Measurements from ENCODE around the gene RNPEPL1. TPM values are rescaled to one million over a fixed set of nuclear protein-coding genes. Genes with fewer than 3 reads are reported as not detected.

RNPEPL1 gene
- total RNA-seq, 4 donors from 2014 or later, result 49.1 to 127 (median 55.5) TPM

DNA sequence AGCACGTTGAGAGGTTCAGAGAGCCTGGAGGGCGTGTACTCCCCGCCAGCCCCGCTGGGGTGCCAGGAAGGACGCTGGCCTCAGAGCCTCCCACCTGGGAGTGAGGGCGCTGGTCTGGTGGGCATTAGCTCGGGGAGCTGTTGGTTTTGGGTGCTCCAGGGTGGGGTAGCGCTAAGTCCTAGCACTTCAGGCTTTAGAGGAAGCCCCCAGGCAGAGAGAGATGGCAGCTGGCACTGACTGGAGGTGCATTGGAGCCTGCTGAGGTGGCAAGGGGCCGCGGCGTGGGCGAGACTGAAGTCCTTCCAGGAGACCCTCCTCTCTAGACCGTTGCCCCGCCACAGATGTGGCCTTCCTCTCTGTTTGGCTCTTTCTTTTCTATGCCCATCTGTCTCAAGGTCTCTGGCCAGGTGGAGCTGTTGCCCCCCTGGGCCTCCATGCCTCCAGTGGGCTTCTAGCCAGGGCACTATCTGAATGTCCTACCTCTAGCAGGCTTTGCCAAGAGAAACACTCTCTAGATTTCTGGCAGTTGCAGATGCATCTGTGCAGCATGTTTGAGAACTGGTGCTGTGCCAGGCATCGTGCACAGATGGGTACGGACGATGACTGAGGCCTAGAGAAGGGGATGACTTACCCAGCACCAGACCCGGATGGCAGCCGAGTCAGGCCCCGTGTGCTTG lies 24.9 kb downstream of the RNPEPL1 start:
- ATAC-seq, result no peak
- no peak overlapping the region for H3K27ac ChIP-seq
- H3K4me1 ChIP-seq, result peaks cover 0 to 60% (median 4%) of the 10 kb centered on the region in 3 donors
- H3K4me3 ChIP-seq, result no peak overlapping the region
- TF ChIP-seq, protein P1, sequence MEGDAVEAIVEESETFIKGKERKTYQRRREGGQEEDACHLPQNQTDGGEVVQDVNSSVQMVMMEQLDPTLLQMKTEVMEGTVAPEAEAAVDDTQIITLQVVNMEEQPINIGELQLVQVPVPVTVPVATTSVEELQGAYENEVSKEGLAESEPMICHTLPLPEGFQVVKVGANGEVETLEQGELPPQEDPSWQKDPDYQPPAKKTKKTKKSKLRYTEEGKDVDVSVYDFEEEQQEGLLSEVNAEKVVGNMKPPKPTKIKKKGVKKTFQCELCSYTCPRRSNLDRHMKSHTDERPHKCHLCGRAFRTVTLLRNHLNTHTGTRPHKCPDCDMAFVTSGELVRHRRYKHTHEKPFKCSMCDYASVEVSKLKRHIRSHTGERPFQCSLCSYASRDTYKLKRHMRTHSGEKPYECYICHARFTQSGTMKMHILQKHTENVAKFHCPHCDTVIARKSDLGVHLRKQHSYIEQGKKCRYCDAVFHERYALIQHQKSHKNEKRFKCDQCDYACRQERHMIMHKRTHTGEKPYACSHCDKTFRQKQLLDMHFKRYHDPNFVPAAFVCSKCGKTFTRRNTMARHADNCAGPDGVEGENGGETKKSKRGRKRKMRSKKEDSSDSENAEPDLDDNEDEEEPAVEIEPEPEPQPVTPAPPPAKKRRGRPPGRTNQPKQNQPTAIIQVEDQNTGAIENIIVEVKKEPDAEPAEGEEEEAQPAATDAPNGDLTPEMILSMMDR (IDR thresholded peaks at IDR 0.05), result no peak
- TF ChIP-seq POLR2A (IDR thresholded peaks at IDR 0.05) (no peak), EP300 (IDR thresholded peaks at IDR 0.05) (no peak), POLR2AphosphoS5 (IDR thresholded peaks at IDR 0.05) (no peak)
- 73 to 88% methylated on average over 3 to 8 of the region's 20 CpGs for WGBS, 2 donors (ENCODE audit: low coverage in 1 of 2)
- H3K36me3 ChIP-seq, result peaks cover 0 to 88% of the 10 kb centered on the region in 2 donors
- H3K27me3 ChIP-seq, result no peaks in the 10 kb centered on the region
- no peaks in the 10 kb centered on the region for H3K9me3 ChIP-seq

DNA sequence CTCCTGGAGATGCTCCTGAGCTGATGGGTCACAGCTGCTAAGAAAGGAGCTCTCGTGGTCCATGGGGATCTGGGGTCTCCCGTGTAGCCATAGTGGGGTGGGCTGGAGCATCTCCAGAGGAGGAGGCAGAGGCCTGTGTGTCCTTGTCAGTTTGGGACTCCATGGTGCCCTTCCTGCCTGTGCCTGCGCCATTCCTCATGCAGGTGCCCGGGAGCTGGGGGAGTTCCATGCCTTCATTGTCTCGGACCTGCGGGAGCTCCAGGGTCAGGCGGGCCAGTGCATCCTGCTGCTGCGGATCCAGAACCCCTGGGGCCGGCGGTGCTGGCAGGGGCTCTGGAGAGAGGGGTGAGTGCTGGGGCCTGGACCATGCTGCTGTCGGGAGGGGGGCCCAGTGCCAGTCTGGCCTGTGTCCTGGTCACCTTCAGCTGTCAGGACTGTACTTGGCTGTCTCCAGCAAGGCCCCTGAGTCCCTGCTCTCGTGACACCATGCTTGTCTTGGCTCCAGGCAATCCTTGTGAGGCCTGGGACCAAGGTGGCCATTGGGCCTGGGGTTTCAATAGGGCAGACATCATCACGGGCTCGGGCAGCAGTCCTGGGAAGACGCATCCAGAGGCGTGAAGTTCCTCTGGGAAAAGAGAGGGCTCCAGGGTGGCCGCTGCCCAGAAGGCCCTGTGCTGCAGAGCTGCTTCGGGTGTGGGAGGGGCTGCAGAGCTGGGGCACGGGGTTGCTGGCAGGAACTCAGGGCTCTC lies 25.6 kb downstream of the RNPEPL1 start:
- TF ChIP-seq POLR2AphosphoS5 (IDR thresholded peaks at IDR 0.05) (no peak), EP300 (IDR thresholded peaks at IDR 0.05) (no peak), POLR2A (IDR thresholded peaks at IDR 0.05) (no peak)
- TF ChIP-seq, protein P1 (IDR thresholded peaks at IDR 0.05), result no peak
- Histone ChIP-seq H3K27ac (no peak overlapping the region), H3K9me3 (no peaks in the 10 kb centered on the region), H3K4me3 (no peak overlapping the region), H3K36me3 (peaks cover 0 to 95% of the 10 kb centered on the region in 2 donors), H3K27me3 (no peaks in the 10 kb centered on the region), H3K4me1 (peaks cover 0 to 53% (median 0%) of the 10 kb centered on the region in 3 donors)
- no peak for ATAC-seq
- WGBS, 2 donors (ENCODE audit: low coverage in 1 of 2), result no CpG with 5 or more reads among the region's 19 CpGs

- TF ChIP-seq, protein P1 (IDR thresholded peaks at IDR 0.05), result no peak
- TF ChIP-seq POLR2AphosphoS5 (IDR thresholded peaks at IDR 0.05) (no peak), POLR2A (IDR thresholded peaks at IDR 0.05) (no peak), EP300 (IDR thresholded peaks at IDR 0.05) (no peak)
- ATAC-seq, result no peak
- no peaks in the 10 kb centered on the region for H3K9me3 ChIP-seq
- no peak overlapping the region for H3K4me3 ChIP-seq
- peak overlapping the region in 1 of 4 donors; percentile 53 for H3K27ac ChIP-seq
- no peaks in the 10 kb centered on the region for H3K27me3 ChIP-seq
- H3K36me3 ChIP-seq, result peaks cover 0 to 98% of the 10 kb centered on the region in 2 donors
- 60% methylated on average over 2 of the region's 34 CpGs; no CpG with 5 or more reads in 1 of the 2 donors for WGBS, 2 donors (ENCODE audit: low coverage in 1 of 2)
- H3K4me1 ChIP-seq, result peaks cover 0 to 47% (median 0%) of the 10 kb centered on the region in 3 donors
Observed at GRCh38 chr2:240594511-240595380, 26.5 kb downstream of the RNPEPL1 start.

- Histone ChIP-seq H3K4me3 (no peak overlapping the region), H3K36me3 (peaks cover 0 to 98% of the 10 kb centered on the region in 2 donors), H3K27ac (peak overlapping the region in 2 of 4 donors; percentile 16 to 53), H3K4me1 (peaks cover 0 to 47% (median 0%) of the 10 kb centered on the region in 3 donors), H3K9me3 (no peaks in the 10 kb centered on the region), H3K27me3 (no peaks in the 10 kb centered on the region)
- TF ChIP-seq POLR2AphosphoS5 (IDR thresholded peaks at IDR 0.05), result no peak
- TF ChIP-seq, protein P1 (IDR thresholded peaks at IDR 0.05), result peak in 2 of 4 experiments; percentile 12 to 15
- no peak for ATAC-seq
- 86% methylated on average over 1 of the region's 18 CpGs; no CpG with 5 or more reads in 1 of the 2 donors for WGBS, 2 donors (ENCODE audit: low coverage in 1 of 2)
Observed at GRCh38 chr2:240595381-240596079, 27.2 kb downstream of the RNPEPL1 start.
